HCT116 (cell line): ENCODE measurements around the gene PTPRQ. TPM values are rescaled to one million over a fixed set of nuclear protein-coding genes. Genes with fewer than 3 reads are reported as not detected.

Experiments
- ATAC-seq: fragments of 200-7000 bp; cut with Tn5 transposase; 2 replicates; pipeline ENCODE4 v1.9.1; 2020; ENCODE audit warnings: mild to moderate bottlenecking, moderate library complexity
- BruUV-seq: library from RNA; stranded (reverse); fragments of 400-500 nt; replicated peaks from 2 replicates; lab custom pipeline; 2021; lab: Mats Ljungman, UMichigan
- CTCF ChIA-PET: fragments of 300-600 bp; sonication (Branson Sonifier 250); formaldehyde crosslinking; loops from one replicate; lab custom pipeline; 2021; ENCODE audit warnings: antibody characterized with exemption; lab: Charles Lee
- POLR2A ChIA-PET: fragments of 300-600, 350-600 bp; sonication (Branson Sonifier 250); formaldehyde crosslinking; loops from one replicate; lab custom pipeline; 2021; ENCODE audit warnings: antibody characterized with exemption; lab: Charles Lee
- RAD21 ChIA-PET, 2 experiments: fragments of 300-600 bp; sonication (Branson Sonifier 250); formaldehyde crosslinking; loops; one replicate each; lab custom pipeline; 2023; ENCODE audit warnings: low total read pairs in 2 of 2; ENCODE audit not compliant: uncharacterized antibody in 2 of 2, unreplicated experiment in 2 of 2, low non-redundant PET in 1 of 2; lab: Charles Lee
- DNase-seq: peaks from one replicate; pipeline ENCODE4 v3.0.0-alpha.2; 2010; ENCODE audit warnings: low read depth, low spot score
- H2AFZ ChIP-seq: fragments of 200-600 bp; shearing (Covaris generic), sonication (generic); 2 replicates; pipeline ENCODE4 v1.6.1; 2017; ENCODE audit warnings: low read depth, mixed run types, mixed read lengths, antibody characterized with exemption, low read length; ENCODE audit not compliant: poor library complexity, severe bottlenecking
- H3K27ac ChIP-seq: 2 replicates; pipeline ENCODE4 v1.5.1; 2012; ENCODE audit warnings: low read depth, low read length
- H3K27me3 ChIP-seq: fragments of 200-600 bp; sonication (generic); 2 replicates; pipeline ENCODE4 v1.6.1; 2016; ENCODE audit warnings: mixed run types, low read length, mixed read lengths; ENCODE audit not compliant: insufficient read depth
- H3K36me3 ChIP-seq, 2 experiments: fragments of 200-500 bp in 1 of 2; fragments of 200-600 bp in 1 of 2; sonication (Bioruptor generic) in 1 of 2; sonication (generic) in 1 of 2; 2 replicates each; pipeline versions ENCODE4 v1.5.1 to v1.6.1; 2014 to 2016; ENCODE audit warnings: low read length in 2 of 2, inconsistent platforms in 1 of 2, mixed read lengths in 1 of 2, mixed run types in 1 of 2; ENCODE audit not compliant: insufficient read depth in 2 of 2, control insufficient read depth in 1 of 2
- H3K4me1 ChIP-seq, 2 experiments: fragments of 200-600 bp in 1 of 2; sonication (generic) in 1 of 2; 2 replicates each; pipeline versions ENCODE4 v1.5.1 to v1.6.1; 2012 to 2017; ENCODE audit warnings: low read length in 2 of 2, inconsistent platforms in 1 of 2, mild to moderate bottlenecking in 1 of 2, mixed read lengths in 1 of 2, mixed run types in 1 of 2, moderate library complexity in 1 of 2; ENCODE audit not compliant: insufficient read depth in 2 of 2, control insufficient read depth in 1 of 2
- H3K4me2 ChIP-seq: fragments of 200-600 bp; sonication (generic); 2 replicates; pipeline ENCODE4 v1.6.1; 2017; ENCODE audit warnings: mixed run types, low read length, mixed read lengths
- H3K4me3 ChIP-seq, 2 experiments: fragments of 200-600 bp in 1 of 2; sonication (generic) in 1 of 2; replicated peaks in 1 of 2; 2 replicates each; pipeline ENCODE4 v1.5.1; 2011 to 2016; ENCODE audit warnings: low read length in 2 of 2, control low read depth in 1 of 2, low read depth in 1 of 2, mild to moderate bottlenecking in 1 of 2, mixed read lengths in 1 of 2, mixed run types in 1 of 2
- H3K79me2 ChIP-seq: fragments of 200-600 bp; sonication (generic); 2 replicates; pipeline ENCODE4 v1.6.1; 2017; ENCODE audit warnings: mild to moderate bottlenecking, mixed run types, low read length, moderate library complexity, mixed read lengths; ENCODE audit not compliant: insufficient read depth
- H3K9ac ChIP-seq: fragments of 200-600 bp; sonication (generic); 2 replicates; pipeline ENCODE4 v1.6.1; 2016; ENCODE audit warnings: low read length, mixed read lengths
- H3K9me2 ChIP-seq: fragments of 200-600 bp; sonication (generic), shearing (Covaris generic); 2 replicates; pipeline ENCODE4 v1.6.1; 2017; ENCODE audit warnings: mixed run types, mild to moderate bottlenecking, moderate library complexity; ENCODE audit not compliant: insufficient read depth
- H3K9me3 ChIP-seq, 2 experiments: fragments of 200-500 bp in 1 of 2; fragments of 200-600 bp in 1 of 2; sonication (Bioruptor generic) in 1 of 2; sonication (generic) in 1 of 2; 2 replicates each; pipeline ENCODE4 v1.6.1; 2014 to 2017; ENCODE audit warnings: low read length in 2 of 2, mixed read lengths in 2 of 2, inconsistent platforms in 1 of 2, low read depth in 1 of 2, mild to moderate bottlenecking in 1 of 2, mixed run types in 1 of 2, moderate library complexity in 1 of 2; ENCODE audit not compliant: control insufficient read depth in 1 of 2, insufficient read depth in 1 of 2
- H4K20me1 ChIP-seq: fragments of 200-600 bp; sonication (generic), shearing (Covaris generic); 2 replicates; pipeline ENCODE4 v1.6.1; 2017; ENCODE audit warnings: mixed run types, mild to moderate bottlenecking, moderate library complexity; ENCODE audit not compliant: insufficient read depth
- CEBPB ChIP-seq: IDR thresholded peaks from 2 replicates; pipeline ENCODE4 v1.6.1; 2012; ENCODE audit warnings: low read depth
- ELF1 ChIP-seq: IDR thresholded peaks from 2 replicates; pipeline ENCODE4 v1.6.1; 2012; ENCODE audit warnings: low read depth, borderline replicate concordance
- EZH2 ChIP-seq: fragments of 200-600 bp; sonication (generic); IDR thresholded peaks from 2 replicates; pipeline ENCODE4 v1.6.1; 2017; ENCODE audit warnings: antibody characterized with exemption, mixed run types
- EZH2phosphoT487 ChIP-seq: fragments of 200-600 bp; IDR thresholded peaks from 2 replicates; pipeline ENCODE4 v1.6.1; 2018; ENCODE audit warnings: antibody characterized with exemption, borderline replicate concordance
- FOSL1 ChIP-seq: IDR thresholded peaks from 2 replicates; pipeline ENCODE4 v1.6.1; 2012; ENCODE audit warnings: low read depth
- JUND ChIP-seq: IDR thresholded peaks from 2 replicates; pipeline ENCODE4 v1.6.1; 2012
- POLR2AphosphoS5 ChIP-seq: IDR thresholded peaks from 2 replicates; pipeline ENCODE4 v1.6.1; 2011; ENCODE audit warnings: mild to moderate bottlenecking, low read depth, low read length, moderate library complexity
- SIN3A ChIP-seq: IDR thresholded peaks from 2 replicates; pipeline ENCODE4 v1.6.1; 2012; ENCODE audit warnings: low read depth
- SRF ChIP-seq: IDR thresholded peaks from 2 replicates; pipeline ENCODE4 v1.6.1; 2012; ENCODE audit warnings: low read depth
- TCF7L2 ChIP-seq: IDR thresholded peaks from 2 replicates; pipeline ENCODE4 v1.7.0; 2011; ENCODE audit warnings: borderline replicate concordance, inconsistent platforms; ENCODE audit not compliant: insufficient read depth, insufficient read length; ENCODE audit errors: extremely low read depth
- YY1 ChIP-seq: IDR thresholded peaks from 2 replicates; pipeline ENCODE4 v1.6.1; 2011; ENCODE audit warnings: low read length, low read depth, moderate library complexity, mild to moderate bottlenecking; ENCODE audit not compliant: insufficient replicate concordance; ENCODE audit errors: extremely low read depth
- ZFX ChIP-seq: fragments of 450-650 bp; IDR thresholded peaks from 2 replicates; pipeline ENCODE4 v1.6.1; 2017
- intact Hi-C: fragments of 100-400 bp; cut with micrococcal nuclease; formaldehyde crosslinking; loops from 2 replicates; pipeline ENCODE4 v1.10.0; 2022
- total RNA-seq: library from RNA; stranded (reverse); gene quantifications from one replicate; pipeline ENCODE4 v1.2.1, GENCODE V29; 2021; ENCODE audit not compliant: unreplicated experiment
- TF ChIP-seq, protein P1 (sequence below): IDR thresholded peaks from 2 replicates; pipeline ENCODE4 v1.6.1; 2011; ENCODE audit warnings: mild to moderate bottlenecking, low read length, moderate library complexity; ENCODE audit not compliant: insufficient replicate concordance; ENCODE audit errors: extremely low read depth

The PTPRQ gene
- total RNA-seq, 1 experiment from 2014 or later: not detected

DNA sequence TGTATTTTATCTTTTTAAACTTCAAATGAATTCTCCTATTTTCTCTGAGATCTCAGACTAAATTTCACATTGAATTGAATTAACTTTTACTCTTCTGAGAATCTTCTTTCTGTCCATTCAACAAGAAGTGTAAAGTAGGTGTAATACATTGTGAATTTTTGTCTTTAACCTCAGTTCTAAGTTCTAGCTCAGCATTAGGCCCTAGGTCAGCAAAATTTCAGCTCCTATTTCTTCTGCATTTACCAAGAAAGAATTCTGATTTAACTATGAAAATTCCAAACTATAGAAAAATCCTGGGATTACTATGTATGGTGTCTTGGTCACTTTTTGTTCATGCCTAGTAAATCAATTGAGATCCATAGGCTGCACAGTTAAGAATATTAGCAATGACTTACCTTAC lies 152.5 kb downstream of the PTPRQ start:
- H3K79me2 ChIP-seq: no peaks in the 10 kb centered on the region
- H3K36me3 ChIP-seq: no peaks in the 10 kb centered on the region
- H3K27me3 ChIP-seq: no peaks in the 10 kb centered on the region
- no TSS peak for BruUV-seq
- H4K20me1 ChIP-seq: no peaks in the 10 kb centered on the region
- H3K9me3 ChIP-seq: no peaks in the 10 kb centered on the region
- intact Hi-C loops: loop anchor here (5.0 kb wide), 1 partner anchor 124 kb away; no protein-coding TSS in a partner anchor
- H2AFZ ChIP-seq: no peak overlapping the region
- no peak for ATAC-seq
- no peaks in the 10 kb centered on the region for H3K9me2 ChIP-seq
- H3K4me1 ChIP-seq: no peaks in the 10 kb centered on the region
- TF ChIP-seq, protein P1, sequence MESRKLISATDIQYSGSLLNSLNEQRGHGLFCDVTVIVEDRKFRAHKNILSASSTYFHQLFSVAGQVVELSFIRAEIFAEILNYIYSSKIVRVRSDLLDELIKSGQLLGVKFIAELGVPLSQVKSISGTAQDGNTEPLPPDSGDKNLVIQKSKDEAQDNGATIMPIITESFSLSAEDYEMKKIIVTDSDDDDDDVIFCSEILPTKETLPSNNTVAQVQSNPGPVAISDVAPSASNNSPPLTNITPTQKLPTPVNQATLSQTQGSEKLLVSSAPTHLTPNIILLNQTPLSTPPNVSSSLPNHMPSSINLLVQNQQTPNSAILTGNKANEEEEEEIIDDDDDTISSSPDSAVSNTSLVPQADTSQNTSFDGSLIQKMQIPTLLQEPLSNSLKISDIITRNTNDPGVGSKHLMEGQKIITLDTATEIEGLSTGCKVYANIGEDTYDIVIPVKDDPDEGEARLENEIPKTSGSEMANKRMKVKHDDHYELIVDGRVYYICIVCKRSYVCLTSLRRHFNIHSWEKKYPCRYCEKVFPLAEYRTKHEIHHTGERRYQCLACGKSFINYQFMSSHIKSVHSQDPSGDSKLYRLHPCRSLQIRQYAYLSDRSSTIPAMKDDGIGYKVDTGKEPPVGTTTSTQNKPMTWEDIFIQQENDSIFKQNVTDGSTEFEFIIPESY: no peak
- TF ChIP-seq SRF (no peak), TCF7L2 (no peak), EZH2phosphoT487 (no peak), FOSL1 (no peak), ZFX (no peak), POLR2AphosphoS5 (no peak), JUND (no peak), SIN3A (no peak), ELF1 (no peak), EZH2 (no peak), YY1 (no peak), CEBPB (no peak)
- no peak overlapping the region for H3K4me2 ChIP-seq
- H3K4me3 ChIP-seq: no peak overlapping the region
- DNase-seq: no peak
- no peak overlapping the region for H3K27ac ChIP-seq
- H3K9ac ChIP-seq: no peak overlapping the region
- RAD21 ChIA-PET: no interaction called here
- POLR2A ChIA-PET: no interaction called here
- CTCF ChIA-PET: interaction anchor here (5.4 kb wide), 1 partner anchor 11 kb away, joined by 19 read pairs; no protein-coding TSS in a partner anchor
